Activated naive CD4-positive, alpha-beta T cell treated with anti-CD3 and anti-CD28 coated beads, Interleukin-2, amount 10 ng/mL, durations not matched to agents 5 hours and 36 hours (primary cell): ENCODE measurements around the gene BFSP1. TPM values are rescaled to one million over a fixed set of nuclear protein-coding genes. Genes with fewer than 3 reads are reported as not detected.

Source experiments
- total RNA-seq, 2 experiments: library from RNA; stranded (reverse); gene quantifications; one replicate each; pipeline ENCODE4 v1.2.3, GENCODE V29; 2021

Gene BFSP1
- 1 to 10 TPM in 1 of 2 experiments, under 1 TPM in 1; 0.53 to 1.1 TPM for total RNA-seq

GRCh38 chr20:17530716-17531664 lies at the start of gene BFSP1:
Gene BFSP1, minus strand, starts transcription at chr20:17531379. Its CDS starts 50 bp downstream, at chr20:17531329.

GRCh38 chr20:17569616-17570346 lies 38.6 kb upstream of the BFSP1 start, which contains the start of gene DSTN:
Gene DSTN, plus strand, starts transcription at chr20:17570075. Its CDS starts 134 bp downstream, at chr20:17570209.

Other genes starting within 250 kb of the BFSP1 start
- gene DSTN, start 38.7 kb upstream of the BFSP1 start, total RNA-seq, result 10 to 100 TPM; 67.5 to 71.2 TPM
- gene RRBP1, start 150.9 kb upstream of the BFSP1 start, total RNA-seq, result 10 to 100 TPM; 51.7 to 53.4 TPM
- gene BANF2, start 168.6 kb upstream of the BFSP1 start, total RNA-seq, result not detected